Neural progenitor cell (in vitro differentiated cells): ENCODE data around the gene PIGR. TPM values are rescaled to one million over a fixed set of nuclear protein-coding genes. Genes with fewer than 3 reads are reported as not detected.
A peak's percentile ranks its signal among the peaks of the same experiment; 100 is the strongest.

Source experiments
- DNase-seq: peaks from one replicate; pipeline ENCODE4 v3.0.0-alpha.2; 2016; ENCODE audit warnings: low spot score
- H2AFZ ChIP-seq: fragments of 200-600 bp; sonication (generic); replicated peaks from 2 replicates; pipeline ENCODE4 v1.6.1; 2016; ENCODE audit warnings: antibody characterized with exemption
- H3F3A ChIP-seq: fragments of 200-600 bp; sonication (generic); 2 replicates; pipeline ENCODE4 v1.6.1; 2016; ENCODE audit warnings: antibody characterized with exemption, low read depth
- H3K27ac ChIP-seq: fragments of 200-600 bp; sonication (generic); 2 replicates; pipeline ENCODE4 v1.5.1; 2016; ENCODE audit warnings: mild to moderate bottlenecking
- H3K27me3 ChIP-seq: fragments of 200-600 bp; sonication (generic); 2 replicates; pipeline ENCODE4 v1.6.1; 2016; ENCODE audit warnings: mild to moderate bottlenecking, moderate library complexity
- H3K36me3 ChIP-seq: fragments of 200-600 bp; sonication (generic); 2 replicates; pipeline ENCODE4 v1.5.1; 2016
- H3K4me1 ChIP-seq: fragments of 200-600 bp; sonication (generic); 2 replicates; pipeline ENCODE4 v1.6.1; 2016; ENCODE audit warnings: mixed run types
- H3K4me2 ChIP-seq: fragments of 200-600 bp; sonication (generic); 2 replicates; pipeline ENCODE4 v1.6.1; 2016
- H3K4me3 ChIP-seq: fragments of 200-600 bp; sonication (generic); 2 replicates; pipeline ENCODE4 v1.5.1; 2016
- H3K79me2 ChIP-seq: fragments of 200-600 bp; sonication (generic); 2 replicates; pipeline ENCODE4 v1.6.1; 2016; ENCODE audit warnings: low read depth
- H3K9ac ChIP-seq: fragments of 200-600 bp; sonication (generic); 2 replicates; pipeline ENCODE4 v1.6.1; 2016
- H3K9me3 ChIP-seq: fragments of 200-600 bp; sonication (generic); 2 replicates; pipeline ENCODE4 v1.5.1; 2016; ENCODE audit warnings: low read depth
- H4K20me1 ChIP-seq: fragments of 200-600 bp; sonication (generic); 2 replicates; pipeline ENCODE4 v1.6.1; 2016; ENCODE audit warnings: low read depth
- H3K27ac Mint-ChIP-seq: 3 replicates; pipeline ENCODE4 v1.8.0; 2021; ENCODE audit warnings: mixed read lengths
- H3K27me3 Mint-ChIP-seq: 2 replicates; pipeline ENCODE4 v1.8.0; 2022; ENCODE audit warnings: low read depth, mild to moderate bottlenecking, inconsistent platforms, moderate library complexity, mixed read lengths; ENCODE audit not compliant: insufficient read depth
- H3K36me3 Mint-ChIP-seq: 3 replicates; pipeline ENCODE4 v1.8.0; 2021; ENCODE audit warnings: mixed read lengths
- H3K4me1 Mint-ChIP-seq: 3 replicates; pipeline ENCODE4 v1.8.0; 2021; ENCODE audit warnings: mixed read lengths
- H3K4me3 Mint-ChIP-seq: 3 replicates; pipeline ENCODE4 v1.8.0; 2021; ENCODE audit warnings: mild to moderate bottlenecking, moderate library complexity, mixed read lengths
- H3K9me3 Mint-ChIP-seq: 3 replicates; pipeline ENCODE4 v1.8.0; 2020; ENCODE audit warnings: mixed read lengths
- EZH2 ChIP-seq: fragments of 200-600 bp; sonication (generic); IDR thresholded peaks from 2 replicates; pipeline ENCODE4 v1.6.1; 2017; ENCODE audit warnings: antibody characterized with exemption, mild to moderate bottlenecking, moderate library complexity
- EZH2phosphoT487 ChIP-seq: fragments of 200-600 bp; sonication (generic); IDR thresholded peaks from 2 replicates; pipeline ENCODE4 v1.6.1; 2017; ENCODE audit warnings: antibody characterized with exemption
- total RNA-seq: library from RNA; depleted of rRNA; stranded (reverse); fragments of >200 nt; gene quantifications from 2 replicates; pipeline ENCODE4 v1.2.3, GENCODE V29; 2015; ENCODE audit warnings: low replicate concordance
- TF ChIP-seq, protein P1 (sequence below): fragments of 200-600 bp; sonication (generic); IDR thresholded peaks from 2 replicates; pipeline ENCODE4 v1.5.1; 2017; ENCODE audit warnings: antibody characterized with exemption, mild to moderate bottlenecking

The PIGR gene
- total RNA-seq, 1 donor from 2014 or later, result not detected

DNA sequence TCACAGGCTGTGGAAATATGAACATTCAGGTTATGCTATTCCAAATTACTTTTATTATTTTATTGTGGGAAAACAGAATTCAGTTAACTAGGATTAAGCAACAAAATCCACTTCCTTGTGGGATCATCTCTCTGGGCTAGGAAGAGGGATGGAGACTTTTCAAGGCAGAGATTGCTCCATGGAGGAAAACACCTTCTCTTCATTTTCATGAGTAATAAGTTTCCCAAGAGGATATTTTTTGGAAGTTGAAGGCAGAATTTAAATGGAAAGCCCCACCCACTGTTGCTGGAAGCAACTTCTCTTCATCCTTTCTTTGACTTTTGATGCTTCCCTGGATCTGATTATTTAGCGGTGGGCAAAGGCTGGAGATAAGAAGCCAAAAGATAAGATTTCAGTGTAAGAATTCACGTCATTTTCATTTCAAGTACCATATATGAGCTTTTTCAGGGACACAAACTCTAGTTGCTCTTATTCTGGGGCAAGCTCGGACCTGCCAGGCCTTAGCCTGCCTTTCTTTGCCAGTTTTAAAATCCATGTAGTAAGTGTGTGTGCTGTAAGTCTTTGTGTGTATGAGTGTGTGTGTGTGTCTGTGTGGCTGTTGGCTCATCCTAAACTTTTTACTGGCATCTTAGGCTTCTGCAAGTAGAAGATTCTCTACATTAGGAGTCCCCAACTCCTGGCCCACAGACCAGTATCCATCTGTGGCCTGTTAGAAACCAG, 60.8 kb downstream of the PIGR start:
- Histone ChIP-seq H3K4me3 (no peak overlapping the region), H3K4me2 (no peak overlapping the region), H3K36me3 (no peaks in the 10 kb centered on the region), H2AFZ (no peak overlapping the region), H3K27me3 (no peaks in the 10 kb centered on the region), H3K9me3 (no peaks in the 10 kb centered on the region), H3K27ac (no peak overlapping the region), H3K79me2 (no peaks in the 10 kb centered on the region), H3K9ac (no peak overlapping the region), H3K4me1 (no peaks in the 10 kb centered on the region), H4K20me1 (no peaks in the 10 kb centered on the region), H3F3A (no peaks in the 10 kb centered on the region)
- DNase-seq, result no peak
- Mint-ChIP-seq H3K27me3 (no peaks in the 10 kb centered on the region), H3K4me3 (no peak overlapping the region), H3K9me3 (no peaks in the 10 kb centered on the region), H3K36me3 (no peaks in the 10 kb centered on the region), H3K4me1 (no peaks in the 10 kb centered on the region), H3K27ac (peak overlapping the region; percentile 43)
- TF ChIP-seq EZH2phosphoT487 (no peak), EZH2 (no peak)
- TF ChIP-seq, protein P1, sequence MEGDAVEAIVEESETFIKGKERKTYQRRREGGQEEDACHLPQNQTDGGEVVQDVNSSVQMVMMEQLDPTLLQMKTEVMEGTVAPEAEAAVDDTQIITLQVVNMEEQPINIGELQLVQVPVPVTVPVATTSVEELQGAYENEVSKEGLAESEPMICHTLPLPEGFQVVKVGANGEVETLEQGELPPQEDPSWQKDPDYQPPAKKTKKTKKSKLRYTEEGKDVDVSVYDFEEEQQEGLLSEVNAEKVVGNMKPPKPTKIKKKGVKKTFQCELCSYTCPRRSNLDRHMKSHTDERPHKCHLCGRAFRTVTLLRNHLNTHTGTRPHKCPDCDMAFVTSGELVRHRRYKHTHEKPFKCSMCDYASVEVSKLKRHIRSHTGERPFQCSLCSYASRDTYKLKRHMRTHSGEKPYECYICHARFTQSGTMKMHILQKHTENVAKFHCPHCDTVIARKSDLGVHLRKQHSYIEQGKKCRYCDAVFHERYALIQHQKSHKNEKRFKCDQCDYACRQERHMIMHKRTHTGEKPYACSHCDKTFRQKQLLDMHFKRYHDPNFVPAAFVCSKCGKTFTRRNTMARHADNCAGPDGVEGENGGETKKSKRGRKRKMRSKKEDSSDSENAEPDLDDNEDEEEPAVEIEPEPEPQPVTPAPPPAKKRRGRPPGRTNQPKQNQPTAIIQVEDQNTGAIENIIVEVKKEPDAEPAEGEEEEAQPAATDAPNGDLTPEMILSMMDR, result no peak

DNA sequence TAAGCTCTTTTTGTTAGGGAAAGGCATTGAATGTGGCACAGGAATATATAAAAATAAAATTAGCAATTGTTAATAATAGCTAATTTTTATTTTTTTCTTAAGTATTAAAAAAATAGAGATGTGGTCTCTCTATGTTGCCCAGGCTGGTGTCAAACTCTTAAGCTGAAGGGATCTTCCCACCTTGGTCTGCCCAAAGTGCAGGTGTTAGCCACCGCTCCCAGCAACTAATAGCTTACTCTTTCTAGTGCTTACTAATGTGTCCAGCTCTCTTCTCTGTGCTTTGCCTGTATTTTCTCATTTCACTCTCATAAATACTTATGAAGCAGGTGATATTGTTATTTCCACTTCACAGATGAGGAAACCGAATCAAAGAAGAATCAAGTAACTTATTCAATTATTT, 62.4 kb downstream of the PIGR start:
- Histone ChIP-seq H3F3A (no peaks in the 10 kb centered on the region), H3K4me3 (no peak overlapping the region), H3K36me3 (no peaks in the 10 kb centered on the region), H3K27ac (no peak overlapping the region), H2AFZ (no peak overlapping the region), H3K27me3 (no peaks in the 10 kb centered on the region), H3K4me2 (no peak overlapping the region), H3K4me1 (no peaks in the 10 kb centered on the region), H4K20me1 (no peaks in the 10 kb centered on the region), H3K9me3 (peaks cover 3% of the 10 kb centered on the region), H3K79me2 (no peaks in the 10 kb centered on the region), H3K9ac (no peak overlapping the region)
- TF ChIP-seq, protein P1, result no peak
- TF ChIP-seq EZH2 (no peak), EZH2phosphoT487 (no peak)
- H3K4me3 Mint-ChIP-seq, result no peak overlapping the region
- no peaks in the 10 kb centered on the region for H3K36me3 Mint-ChIP-seq
- DNase-seq, result no peak
- no peaks in the 10 kb centered on the region for H3K4me1 Mint-ChIP-seq
- no peaks in the 10 kb centered on the region for H3K27me3 Mint-ChIP-seq
- H3K9me3 Mint-ChIP-seq, result no peaks in the 10 kb centered on the region
- H3K27ac Mint-ChIP-seq, result no peak overlapping the region

DNA sequence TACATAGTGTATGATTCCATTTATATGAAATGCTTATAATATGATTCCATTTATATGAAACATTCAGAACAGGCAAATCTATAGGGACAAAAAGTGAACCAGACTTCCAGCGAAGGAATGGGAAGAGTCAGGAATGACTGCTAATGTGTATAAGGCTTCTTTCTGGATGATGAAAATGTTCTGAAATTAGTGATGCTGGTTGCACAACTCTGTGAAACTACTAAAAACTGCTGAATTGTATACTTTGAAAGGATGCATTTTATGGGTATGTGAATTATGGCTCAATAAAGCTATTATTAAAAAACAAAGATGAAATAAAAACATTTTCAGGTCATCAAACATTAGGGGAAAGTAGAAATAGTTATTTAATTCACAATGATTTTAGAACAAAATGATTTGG, 63.1 kb downstream of the PIGR start:
- Mint-ChIP-seq H3K27ac (no peak overlapping the region), H3K9me3 (peaks cover 6% of the 10 kb centered on the region), H3K4me1 (no peaks in the 10 kb centered on the region), H3K27me3 (peaks cover 2% of the 10 kb centered on the region), H3K4me3 (no peak overlapping the region), H3K36me3 (no peaks in the 10 kb centered on the region)
- Histone ChIP-seq H4K20me1 (no peaks in the 10 kb centered on the region), H3K36me3 (no peaks in the 10 kb centered on the region), H3K4me1 (no peaks in the 10 kb centered on the region), H3K27ac (no peak overlapping the region), H3F3A (no peaks in the 10 kb centered on the region), H3K9me3 (peaks cover 5% of the 10 kb centered on the region), H3K27me3 (no peaks in the 10 kb centered on the region), H2AFZ (no peak overlapping the region), H3K9ac (no peak overlapping the region), H3K4me2 (no peak overlapping the region), H3K4me3 (no peak overlapping the region), H3K79me2 (no peaks in the 10 kb centered on the region)
- TF ChIP-seq, protein P1, result no peak
- no peak for TF ChIP-seq EZH2
- no peak for TF ChIP-seq EZH2phosphoT487
- DNase-seq, result no peak
